ENCODE measurements around the gene SHISA5.

DNA sequence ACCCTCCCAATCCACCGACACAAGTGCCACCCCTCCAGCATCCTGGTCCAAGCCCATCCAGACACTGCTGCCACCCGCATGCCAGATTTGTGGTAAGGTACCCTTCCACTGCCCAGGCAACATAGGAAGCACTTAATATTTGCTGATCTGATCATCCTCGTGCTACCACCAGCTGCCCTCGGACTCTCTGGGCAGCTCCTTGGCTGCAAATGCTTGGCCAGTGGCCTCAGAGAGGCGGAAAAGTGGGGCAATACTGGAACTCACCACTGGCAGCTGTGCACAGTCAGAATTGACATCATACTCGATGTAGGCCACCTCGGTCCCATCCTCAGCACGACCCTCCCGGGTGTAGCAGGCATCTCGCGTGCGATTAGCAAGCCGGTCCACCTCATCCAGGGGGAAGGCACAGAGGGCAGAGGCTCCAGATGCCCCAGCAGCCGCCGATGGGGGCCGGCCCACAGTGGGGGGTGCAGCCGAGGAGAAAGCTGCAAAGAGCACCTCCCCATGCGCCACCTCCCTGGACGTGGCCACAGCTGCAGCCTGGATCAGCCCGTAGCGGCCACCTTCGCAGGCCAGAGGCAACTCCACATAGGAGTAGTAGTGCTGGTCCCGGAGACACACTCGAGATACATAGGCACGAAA, 80.6 kb downstream of the SHISA5 start:
- TF ChIP-seq CTCF (IDR thresholded peaks at IDR 0.05) (no peak), POLR2A (IDR thresholded peaks at IDR 0.05) (no peak)

Data from right lobe of liver (tissue), 4 donors.